Cardiac fibroblast (primary cell): Measurements from ENCODE around the gene BTG4.

Source experiments
- DNase-seq, 2 donors: peaks; one replicate each; pipeline versions ENCODE4 v3.0.0 to v3.0.0-alpha.2; 2010; ENCODE audit warnings: low read depth in 2 of 2
- H3K4me3 ChIP-seq, 2 donors: replicated peaks in 1 of 2; 1 replicate in 1 of 2; 2 replicates in 1 of 2; pipeline ENCODE4 v1.5.1; 2011; ENCODE audit warnings: low read depth in 2 of 2, low read length in 2 of 2, mild to moderate bottlenecking in 2 of 2, moderate library complexity in 1 of 2
- TF ChIP-seq, protein P1 (sequence below): IDR thresholded peaks from one replicate; pipeline ENCODE4 v1.5.1; 2011; ENCODE audit warnings: low read depth, mild to moderate bottlenecking, low read length, inconsistent platforms

BTG4 gene

GRCh38 chr11:111463276-111463675 lies 48.9 kb downstream of the BTG4 start:
- TF ChIP-seq, protein P1, sequence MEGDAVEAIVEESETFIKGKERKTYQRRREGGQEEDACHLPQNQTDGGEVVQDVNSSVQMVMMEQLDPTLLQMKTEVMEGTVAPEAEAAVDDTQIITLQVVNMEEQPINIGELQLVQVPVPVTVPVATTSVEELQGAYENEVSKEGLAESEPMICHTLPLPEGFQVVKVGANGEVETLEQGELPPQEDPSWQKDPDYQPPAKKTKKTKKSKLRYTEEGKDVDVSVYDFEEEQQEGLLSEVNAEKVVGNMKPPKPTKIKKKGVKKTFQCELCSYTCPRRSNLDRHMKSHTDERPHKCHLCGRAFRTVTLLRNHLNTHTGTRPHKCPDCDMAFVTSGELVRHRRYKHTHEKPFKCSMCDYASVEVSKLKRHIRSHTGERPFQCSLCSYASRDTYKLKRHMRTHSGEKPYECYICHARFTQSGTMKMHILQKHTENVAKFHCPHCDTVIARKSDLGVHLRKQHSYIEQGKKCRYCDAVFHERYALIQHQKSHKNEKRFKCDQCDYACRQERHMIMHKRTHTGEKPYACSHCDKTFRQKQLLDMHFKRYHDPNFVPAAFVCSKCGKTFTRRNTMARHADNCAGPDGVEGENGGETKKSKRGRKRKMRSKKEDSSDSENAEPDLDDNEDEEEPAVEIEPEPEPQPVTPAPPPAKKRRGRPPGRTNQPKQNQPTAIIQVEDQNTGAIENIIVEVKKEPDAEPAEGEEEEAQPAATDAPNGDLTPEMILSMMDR: no peak
- DNase-seq: no peak
- H3K4me3 ChIP-seq: no peak overlapping the region

- H3K4me3 ChIP-seq: no peak overlapping the region
- no peak for DNase-seq
- TF ChIP-seq, protein P1: no peak
These were observed 49.9 kb downstream of the BTG4 start for GRCh38 chr11:111462329-111462728.

- TF ChIP-seq, protein P1: no peak
- no peak overlapping the region for H3K4me3 ChIP-seq
- DNase-seq: no peak
These were observed 50.5 kb downstream of the BTG4 start for GRCh38 chr11:111461460-111462235.

- DNase-seq: no peak
- H3K4me3 ChIP-seq: no peak overlapping the region
- TF ChIP-seq, protein P1: no peak
These were observed 51.3 kb downstream of the BTG4 start for GRCh38 chr11:111460856-111461255.

DNA sequence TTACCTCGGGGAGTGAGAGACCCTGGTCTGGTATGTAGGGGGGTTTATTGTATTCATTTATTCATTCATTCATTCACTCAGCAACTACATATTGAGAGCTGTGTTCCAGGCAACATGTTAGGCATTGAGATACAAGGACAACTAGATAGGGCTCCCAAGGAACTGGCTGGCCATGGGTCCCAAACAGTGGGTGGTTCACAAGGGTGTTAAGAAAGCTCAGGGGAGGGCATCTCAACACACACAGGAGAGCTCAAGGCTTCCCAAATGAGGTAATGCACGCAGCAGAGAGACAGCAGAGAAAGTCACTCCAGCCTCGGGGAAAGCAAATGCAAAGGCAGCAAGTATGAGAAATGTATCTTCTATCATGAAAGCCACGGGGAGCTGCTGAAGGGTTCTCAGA lies 51.8 kb downstream of the BTG4 start:
- TF ChIP-seq, protein P1: no peak
- no peak overlapping the region for H3K4me3 ChIP-seq
- DNase-seq: no peak

DNA sequence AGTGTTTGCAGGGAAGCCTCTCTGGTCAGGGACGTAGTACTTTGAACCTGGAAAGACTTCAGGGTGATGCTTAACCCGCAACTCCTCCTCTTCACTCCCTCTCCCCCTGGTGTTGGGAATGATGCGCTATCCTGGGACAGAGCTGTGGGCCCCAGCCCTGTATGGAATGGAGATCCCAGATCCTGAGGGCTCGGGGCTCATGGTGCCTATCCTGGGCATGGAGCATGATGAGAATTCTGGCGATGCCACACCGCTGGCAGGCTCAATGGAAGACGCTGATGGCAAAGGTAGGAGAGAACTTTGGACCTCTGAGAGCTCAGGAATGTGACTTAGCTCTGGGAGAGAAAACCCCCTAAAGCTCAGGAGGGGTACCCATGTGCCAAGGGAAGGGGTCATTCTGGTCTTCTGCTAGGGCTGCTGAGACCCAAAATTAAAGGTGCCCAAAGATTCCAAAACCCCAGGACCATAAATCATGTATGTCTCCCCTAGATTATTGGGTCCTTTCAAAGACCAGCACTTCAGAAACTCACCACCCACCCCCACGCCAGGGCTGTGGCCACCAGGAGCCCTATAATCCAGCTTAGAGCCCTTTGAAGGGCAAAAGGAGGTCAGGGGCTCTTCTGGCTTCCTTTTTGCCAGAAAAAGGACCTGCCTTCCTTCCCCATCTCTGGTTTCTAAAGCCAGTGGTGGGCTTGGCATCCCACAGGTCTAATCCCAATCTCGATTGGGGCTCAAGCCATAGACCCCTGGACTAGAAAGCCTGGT lies 52.5 kb downstream of the BTG4 start:
- DNase-seq: no peak
- H3K4me3 ChIP-seq: no peak overlapping the region
- TF ChIP-seq, protein P1: no peak
